ENCODE results near the gene R3HDM1.
"Not testable (repeated sequence)": the region's sequence is repeated elsewhere in the genome, so short reads cannot be mapped to it uniquely, and the experiment has no call there.

Gene R3HDM1

GRCh38 chr2:135703300-135703699, 172.0 kb downstream of the R3HDM1 start:
- ChIA-PET CTCF (interaction anchor here (0.6 to 2.3 kb wide), 10 partner anchors 8 to 714 kb away, joined by 3 to 12 read pairs (median 4); no protein-coding TSS in a partner anchor), POLR2A (no interaction called here)
- no peak for DNase-seq (ENCODE audit: extremely low spot score)
- TF ChIP-seq CTCF (IDR thresholded peaks at IDR 0.05; ENCODE audit: control extremely low read depth, extremely low read depth, low read depth, missing control alignments), result no peak

GRCh38 chr2:135704075-135704474, 172.8 kb downstream of the R3HDM1 start:
- POLR2A ChIA-PET, result not testable (repeated sequence)
- CTCF ChIA-PET, result interaction anchor here (0.8 to 2.3 kb wide), 10 partner anchors 9 to 715 kb away, joined by 3 to 12 read pairs (median 4); no protein-coding TSS in a partner anchor

GRCh38 chr2:135708159-135708558, 176.9 kb downstream of the R3HDM1 start:
- POLR2A ChIA-PET, result no interaction called here
- DNase-seq (ENCODE audit: extremely low spot score), result no peak
- TF ChIP-seq CTCF (IDR thresholded peaks at IDR 0.05; ENCODE audit: control extremely low read depth, extremely low read depth, low read depth, missing control alignments), result no peak
- CTCF ChIA-PET, result interaction anchor here (1.6 to 6.6 kb wide), 7 partner anchors 15 to 704 kb away, joined by 5 to 133 read pairs (median 19); no protein-coding TSS in a partner anchor

More at GRCh38 chr2:135704075-135704474, 172.8 kb downstream of the R3HDM1 start:
- not testable (repeated sequence) for DNase-seq (ENCODE audit: extremely low spot score)

GRCh38 chr2:135709992-135710391, 178.7 kb downstream of the R3HDM1 start:
- TF ChIP-seq CTCF (IDR thresholded peaks at IDR 0.05; ENCODE audit: control extremely low read depth, extremely low read depth, low read depth, missing control alignments), result peak; percentile 88
- ChIA-PET CTCF (interaction anchor here (0.6 to 6.6 kb wide), 50 partner anchors 8 to 732 kb away, joined by 3 to 133 read pairs (median 4); partner anchors contain the start of gene UBXN4), POLR2A (no interaction called here)
- DNase-seq (ENCODE audit: extremely low spot score), result peak; percentile 68

GRCh38 chr2:135715086-135715485, 183.8 kb downstream of the R3HDM1 start:
- POLR2A ChIA-PET, result not testable (repeated sequence)
- CTCF ChIA-PET, result interaction anchor here (0.8 kb wide), 1 partner anchor 241 kb away, joined by 3 read pairs; no protein-coding TSS in a partner anchor

GRCh38 chr2:135728064-135728743, 196.9 kb downstream of the R3HDM1 start:
- ChIA-PET POLR2A (no interaction called here), CTCF (interaction anchor here (0.9 to 3.0 kb wide), 7 partner anchors 11 to 128 kb away, joined by 3 to 10 read pairs (median 3); partner anchors contain the start of gene UBXN4)
- no peak for TF ChIP-seq CTCF (IDR thresholded peaks at IDR 0.05; ENCODE audit: control extremely low read depth, extremely low read depth, low read depth, missing control alignments)
- no peak for DNase-seq (ENCODE audit: extremely low spot score)

More at GRCh38 chr2:135715086-135715485, 183.8 kb downstream of the R3HDM1 start:
- DNase-seq (ENCODE audit: extremely low spot score), result not testable (repeated sequence)

- TF ChIP-seq CTCF (IDR thresholded peaks at IDR 0.05; ENCODE audit: control extremely low read depth, extremely low read depth, low read depth, missing control alignments), result no peak
- CTCF ChIA-PET, result interaction anchor here (1.1 to 2.3 kb wide), 3 partner anchors 8 to 65 kb away, joined by 3 to 9 read pairs (median 3); partner anchors contain the start of gene UBXN4
- POLR2A ChIA-PET, result no interaction called here
- no peak for DNase-seq (ENCODE audit: extremely low spot score)
These were observed 201.3 kb downstream of the R3HDM1 start for GRCh38 chr2:135732561-135732960.
